GF-D8 (cell line): ENCODE data around the gene ZC3H10.
A peak's percentile ranks its signal among the peaks of the same experiment; 100 is the strongest.

ENCODE experiments used
- DNase-seq: peaks from one replicate; lab custom pipeline; 2025; lab: John Stamatoyannopoulos, UW

Gene ZC3H10

GRCh38 chr12:56127888-56128669 is 10.0 kb downstream of the ZC3H10 start, which contains the start of gene ESYT1:
Gene ESYT1 (plus strand): TSS chr12:56128267. CDS start chr12:56128320, 53 bp downstream.
- DNase-seq, result peak; percentile 99

- no peak for DNase-seq
Observed at GRCh38 chr12:56128670-56129205, 10.7 kb downstream of the ZC3H10 start.

GRCh38 chr12:56129206-56129941 is 11.3 kb downstream of the ZC3H10 start:
- peak; percentile 79 for DNase-seq

- no peak for DNase-seq
Observed at GRCh38 chr12:56129942-56130495, 12.0 kb downstream of the ZC3H10 start.

- DNase-seq, result no peak
Observed at GRCh38 chr12:56130876-56131275, 12.8 kb downstream of the ZC3H10 start.

- DNase-seq, result no peak
Observed at GRCh38 chr12:56134897-56135296, 16.8 kb downstream of the ZC3H10 start.

GRCh38 chr12:56137853-56138571 is 19.9 kb downstream of the ZC3H10 start:
- DNase-seq, result no peak

- no peak for DNase-seq
Observed at GRCh38 chr12:56141946-56142784, 24.1 kb downstream of the ZC3H10 start.

GRCh38 chr12:56143217-56143616 is 25.2 kb downstream of the ZC3H10 start:
- no peak for DNase-seq

- DNase-seq, result no peak
Observed at GRCh38 chr12:56143870-56144269, 25.8 kb downstream of the ZC3H10 start.

GRCh38 chr12:56145217-56145616 is 27.2 kb downstream of the ZC3H10 start:
- DNase-seq, result no peak

- no peak for DNase-seq
Observed at GRCh38 chr12:56146492-56147460, 28.7 kb downstream of the ZC3H10 start.

- no peak for DNase-seq
Observed at GRCh38 chr12:56150563-56150962, 32.5 kb downstream of the ZC3H10 start.

GRCh38 chr12:56151672-56152131 is 33.6 kb downstream of the ZC3H10 start:
- DNase-seq, result no peak

- DNase-seq, result peak; percentile 64
Observed at GRCh38 chr12:56152132-56152755, 34.2 kb downstream of the ZC3H10 start, which contains the start of gene MYL6B. Gene MYL6B (plus strand): TSS chr12:56152587. CDS start chr12:56153919, 1,332 bp downstream.

- DNase-seq, result no peak
Observed at GRCh38 chr12:56152756-56153677, 35.0 kb downstream of the ZC3H10 start.

- DNase-seq, result no peak
Observed at GRCh38 chr12:56153678-56154065, 35.6 kb downstream of the ZC3H10 start.

GRCh38 chr12:56154246-56154771 is 36.2 kb downstream of the ZC3H10 start:
- DNase-seq, result no peak
